Epithelial cell of prostate (primary cell): ENCODE data around the gene FAM228B.
"Not testable (repeated sequence)": the region's sequence is repeated elsewhere in the genome, so short reads cannot be mapped to it uniquely, and the experiment has no call there.

ENCODE experiments used
- DNase-seq: peaks from one replicate; pipeline ENCODE4 v3.0.0-alpha.2; 2011; ENCODE audit warnings: low read depth, low spot score
- H3K27ac ChIP-seq: fragments of 450-650 bp; 2 replicates; pipeline ENCODE4 v1.5.1; 2017; ENCODE audit warnings: mild to moderate bottlenecking

The FAM228B gene

GRCh38 chr2:24197213-24197612, 73.9 kb downstream of the FAM228B start:
- not testable (repeated sequence) for DNase-seq, H3K27ac ChIP-seq

GRCh38 chr2:24199968-24200590, 76.8 kb downstream of the FAM228B start:
- no peak for DNase-seq
- no peak overlapping the region for H3K27ac ChIP-seq

GRCh38 chr2:24200799-24201198, 77.5 kb downstream of the FAM228B start:
- DNase-seq = no peak
- H3K27ac ChIP-seq = no peak overlapping the region

GRCh38 chr2:24203029-24203786, 79.9 kb downstream of the FAM228B start:
- no peak overlapping the region for H3K27ac ChIP-seq
- no peak for DNase-seq

GRCh38 chr2:24203787-24204150, 80.5 kb downstream of the FAM228B start:
- no peak for DNase-seq
- no peak overlapping the region for H3K27ac ChIP-seq

GRCh38 chr2:24204505-24204904, 81.2 kb downstream of the FAM228B start:
- no peak for DNase-seq
- H3K27ac ChIP-seq = no peak overlapping the region

GRCh38 chr2:24205131-24205530, 81.9 kb downstream of the FAM228B start:
- DNase-seq = no peak
- H3K27ac ChIP-seq = no peak overlapping the region

GRCh38 chr2:24206242-24206641, 83.0 kb downstream of the FAM228B start:
- no peak overlapping the region for H3K27ac ChIP-seq
- DNase-seq = no peak

GRCh38 chr2:24206714-24207113, 83.4 kb downstream of the FAM228B start:
- H3K27ac ChIP-seq = no peak overlapping the region
- no peak for DNase-seq

- no peak for DNase-seq
- H3K27ac ChIP-seq = no peak overlapping the region
Measured at GRCh38 chr2:24207359-24207758, 84.1 kb downstream of the FAM228B start.

GRCh38 chr2:24208490-24208889, 85.2 kb downstream of the FAM228B start:
- DNase-seq = no peak

GRCh38 chr2:24209389-24210105, 86.3 kb downstream of the FAM228B start:
- no peak overlapping the region for H3K27ac ChIP-seq

More at GRCh38 chr2:24208490-24208889, 85.2 kb downstream of the FAM228B start:
- no peak overlapping the region for H3K27ac ChIP-seq

GRCh38 chr2:24210106-24210455, 86.8 kb downstream of the FAM228B start:
- H3K27ac ChIP-seq = no peak overlapping the region
- no peak for DNase-seq

More at GRCh38 chr2:24209389-24210105, 86.3 kb downstream of the FAM228B start:
- no peak for DNase-seq

- no peak overlapping the region for H3K27ac ChIP-seq
- DNase-seq = no peak
Measured at GRCh38 chr2:24210723-24211122, 87.5 kb downstream of the FAM228B start.

- no peak overlapping the region for H3K27ac ChIP-seq
- no peak for DNase-seq
Measured at GRCh38 chr2:24211408-24211807, 88.1 kb downstream of the FAM228B start.

- no peak overlapping the region for H3K27ac ChIP-seq
- no peak for DNase-seq
Measured at GRCh38 chr2:24214880-24215279, 91.6 kb downstream of the FAM228B start.
